Left lung (tissue), 10 donors: ENCODE data around the gene SLC4A1AP. TPM values are rescaled to one million over a fixed set of nuclear protein-coding genes. Genes with fewer than 3 reads are reported as not detected.
A peak's percentile ranks its signal among the peaks of the same experiment; 100 is the strongest.

ENCODE experiments used
- ATAC-seq: fragments of 200-7000 bp; cut with Tn5 transposase; one replicate; pipeline ENCODE4 v1.9.1; 2020; ENCODE audit warnings: moderate library complexity
- DNase-seq, 4 donors: peaks; one replicate each; pipeline ENCODE4 v3.0.0-alpha.2; 2013 to 2020
- H3K27ac ChIP-seq, 2 donors: fragments of 200-600 bp; sonication (generic) in 1 of 2; one replicate each; pipeline versions ENCODE4 v1.5.0 to v1.8.0; 2020 to 2021
- H3K27me3 ChIP-seq, 2 donors: fragments of 200-600 bp; sonication (generic) in 1 of 2; one replicate each; pipeline versions ENCODE4 v1.5.0 to v1.8.0; 2020 to 2021
- H3K36me3 ChIP-seq, 2 donors: fragments of 200-600 bp; sonication (generic) in 1 of 2; one replicate each; pipeline versions ENCODE4 v1.5.0 to v1.8.0; 2020 to 2021
- H3K4me1 ChIP-seq, 2 donors: fragments of 200-600 bp; one replicate each; pipeline ENCODE4 v1.8.0; 2021
- H3K4me3 ChIP-seq, 2 donors: fragments of 200-600 bp; sonication (generic) in 1 of 2; one replicate each; pipeline versions ENCODE4 v1.5.0 to v1.8.0; 2020 to 2021; ENCODE audit warnings: mild to moderate bottlenecking in 1 of 2
- H3K9me3 ChIP-seq, 2 donors: fragments of 200-600 bp; sonication (generic) in 1 of 2; one replicate each; pipeline versions ENCODE4 v1.5.0 to v1.8.0; 2020 to 2021
- intact Hi-C, 2 donors: fragments of 100-400 bp; cut with DNase I; formaldehyde crosslinking; loops; one replicate each; pipeline versions ENCODE4 v1.11.2 to v1.14.2; 2022
- polyA plus RNA-seq, 6 donors: library from polyadenylated mRNA; unstranded; fragments of 120-200 nt; gene quantifications; one replicate each; pipeline ENCODE4 v1.2.1, GENCODE V29; 2013; ENCODE audit not compliant: insufficient read length in 6 of 6
- total RNA-seq, 2 donors: library from RNA; stranded (reverse); fragmentation: NEBNext Ultra II Directional; extraction: Animal tissue kit (Norgen Biotek cat#: 25700); gene quantifications; one replicate each; pipeline ENCODE4 v1.2.1, GENCODE V29; 2021
- TF ChIP-seq, protein P1 (sequence below), 2 donors: fragments of 200-600 bp; sonication (generic) in 1 of 2; IDR thresholded peaks; one replicate each; pipeline versions ENCODE4 v1.5.0 to v1.8.0; 2021; ENCODE audit warnings: antibody characterized with exemption in 2 of 2
- donor health status: DM: no; HTN: yes; CAD: no.
- donor health status: DM: no; HTN: no; CAD: no.

Gene SLC4A1AP
- total and polyA plus RNA-seq, 8 donors, result 18.5 to 40.1 (median 32.7) TPM

DNA sequence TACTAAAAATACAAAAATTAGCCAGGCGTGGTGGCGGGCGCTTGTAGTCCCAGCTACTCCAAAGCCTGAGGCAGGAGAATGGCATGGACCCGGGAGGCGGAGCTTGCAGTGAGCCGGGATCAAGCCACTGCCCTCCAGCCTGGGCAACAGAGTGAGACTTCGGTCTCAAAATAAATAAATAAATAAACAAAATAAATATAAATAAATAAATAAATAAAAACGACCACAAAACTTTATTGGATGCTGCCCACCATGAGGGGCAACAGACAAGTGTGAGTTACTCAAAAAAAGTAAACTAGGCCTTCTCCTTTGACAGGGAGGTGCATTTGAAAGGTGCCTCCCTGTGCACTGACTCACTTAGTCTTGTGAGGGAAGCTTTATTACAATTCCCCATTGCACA lies 50.4 kb downstream of the SLC4A1AP start:
- ATAC-seq, result no peak
- TF ChIP-seq, protein P1, sequence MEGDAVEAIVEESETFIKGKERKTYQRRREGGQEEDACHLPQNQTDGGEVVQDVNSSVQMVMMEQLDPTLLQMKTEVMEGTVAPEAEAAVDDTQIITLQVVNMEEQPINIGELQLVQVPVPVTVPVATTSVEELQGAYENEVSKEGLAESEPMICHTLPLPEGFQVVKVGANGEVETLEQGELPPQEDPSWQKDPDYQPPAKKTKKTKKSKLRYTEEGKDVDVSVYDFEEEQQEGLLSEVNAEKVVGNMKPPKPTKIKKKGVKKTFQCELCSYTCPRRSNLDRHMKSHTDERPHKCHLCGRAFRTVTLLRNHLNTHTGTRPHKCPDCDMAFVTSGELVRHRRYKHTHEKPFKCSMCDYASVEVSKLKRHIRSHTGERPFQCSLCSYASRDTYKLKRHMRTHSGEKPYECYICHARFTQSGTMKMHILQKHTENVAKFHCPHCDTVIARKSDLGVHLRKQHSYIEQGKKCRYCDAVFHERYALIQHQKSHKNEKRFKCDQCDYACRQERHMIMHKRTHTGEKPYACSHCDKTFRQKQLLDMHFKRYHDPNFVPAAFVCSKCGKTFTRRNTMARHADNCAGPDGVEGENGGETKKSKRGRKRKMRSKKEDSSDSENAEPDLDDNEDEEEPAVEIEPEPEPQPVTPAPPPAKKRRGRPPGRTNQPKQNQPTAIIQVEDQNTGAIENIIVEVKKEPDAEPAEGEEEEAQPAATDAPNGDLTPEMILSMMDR (IDR thresholded peaks at IDR 0.05), result no peak
- H3K27me3 ChIP-seq, result peaks cover 0 to 34% of the 10 kb centered on the region in 2 donors
- H3K4me3 ChIP-seq, result no peak overlapping the region
- intact Hi-C loops, result no loop called here
- H3K36me3 ChIP-seq, result no peaks in the 10 kb centered on the region
- H3K4me1 ChIP-seq, result peaks cover 16 to 30% of the 10 kb centered on the region in 2 donors
- H3K27ac ChIP-seq, result no peak overlapping the region
- H3K9me3 ChIP-seq, result no peaks in the 10 kb centered on the region
- no peak for DNase-seq

- intact Hi-C loops, result no loop called here
- peaks cover 0 to 34% of the 10 kb centered on the region in 2 donors for H3K27me3 ChIP-seq
- H3K4me3 ChIP-seq, result peak overlapping the region; percentile 25 to 37
- no peak for DNase-seq
- TF ChIP-seq, protein P1 (IDR thresholded peaks at IDR 0.05), result no peak
- H3K9me3 ChIP-seq, result no peaks in the 10 kb centered on the region
- no peaks in the 10 kb centered on the region for H3K36me3 ChIP-seq
- H3K27ac ChIP-seq, result peak overlapping the region; percentile 34 to 45
- ATAC-seq, result no peak
- peaks cover 16 to 33% of the 10 kb centered on the region in 2 donors for H3K4me1 ChIP-seq
Measured at GRCh38 chr2:27714851-27715291, 51.2 kb downstream of the SLC4A1AP start.

DNA sequence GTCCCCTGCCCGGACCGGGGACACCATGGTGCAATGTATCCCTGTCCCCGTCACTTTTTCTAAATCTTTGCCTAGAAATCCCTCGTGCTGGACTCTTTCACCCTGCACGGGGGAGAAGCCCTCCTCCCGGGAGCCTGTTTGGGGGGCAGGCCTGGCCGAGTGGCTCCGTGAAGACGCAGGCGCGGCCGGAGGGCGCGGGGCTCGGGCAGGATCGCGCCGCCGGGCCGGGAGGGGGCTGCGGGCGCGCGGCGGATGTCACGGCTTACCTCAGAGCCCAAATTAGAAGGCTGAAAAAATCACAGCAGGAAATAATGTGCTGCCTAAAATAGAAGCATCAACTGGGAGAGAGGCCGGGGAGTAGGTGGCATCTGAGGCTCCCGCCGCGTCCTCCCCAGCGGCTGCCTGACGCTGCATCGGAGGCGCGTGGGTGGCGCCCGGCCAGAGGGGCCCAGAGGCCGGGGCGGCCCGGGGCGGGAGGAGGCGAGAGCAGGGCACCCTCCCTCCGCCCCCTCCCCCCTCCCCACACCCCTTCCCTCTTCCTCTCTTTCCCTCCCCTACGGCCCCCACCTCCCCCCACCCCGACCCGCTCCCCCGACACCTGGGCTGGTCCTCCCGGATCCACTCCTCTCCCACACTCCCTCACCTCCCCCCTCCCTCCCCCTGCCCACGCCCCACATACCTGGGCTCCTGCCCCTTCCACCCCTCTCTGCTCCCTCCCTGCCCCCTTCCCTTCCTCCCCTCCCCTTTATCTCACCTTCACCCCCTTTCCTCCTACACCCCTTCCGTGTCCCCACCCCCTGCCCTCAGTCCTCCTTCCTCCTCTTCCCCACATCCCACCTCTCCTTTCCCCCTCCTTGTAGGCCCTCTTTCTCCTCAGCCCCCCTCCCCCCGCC lies 51.9 kb downstream of the SLC4A1AP start:
- Histone ChIP-seq H3K36me3 (no peaks in the 10 kb centered on the region), H3K27ac (peak overlapping the region; percentile 34 to 45), H3K27me3 (peaks cover 0 to 34% of the 10 kb centered on the region in 2 donors), H3K4me3 (peak overlapping the region; percentile 25 to 37), H3K9me3 (no peaks in the 10 kb centered on the region), H3K4me1 (peaks cover 16 to 40% of the 10 kb centered on the region in 2 donors)
- TF ChIP-seq, protein P1 (IDR thresholded peaks at IDR 0.05), result no peak
- ATAC-seq (peak; percentile 60), DNase-seq (peak in 2 of 4 donors; percentile 67 to 76)
- intact Hi-C loops, result no loop called here

DNA sequence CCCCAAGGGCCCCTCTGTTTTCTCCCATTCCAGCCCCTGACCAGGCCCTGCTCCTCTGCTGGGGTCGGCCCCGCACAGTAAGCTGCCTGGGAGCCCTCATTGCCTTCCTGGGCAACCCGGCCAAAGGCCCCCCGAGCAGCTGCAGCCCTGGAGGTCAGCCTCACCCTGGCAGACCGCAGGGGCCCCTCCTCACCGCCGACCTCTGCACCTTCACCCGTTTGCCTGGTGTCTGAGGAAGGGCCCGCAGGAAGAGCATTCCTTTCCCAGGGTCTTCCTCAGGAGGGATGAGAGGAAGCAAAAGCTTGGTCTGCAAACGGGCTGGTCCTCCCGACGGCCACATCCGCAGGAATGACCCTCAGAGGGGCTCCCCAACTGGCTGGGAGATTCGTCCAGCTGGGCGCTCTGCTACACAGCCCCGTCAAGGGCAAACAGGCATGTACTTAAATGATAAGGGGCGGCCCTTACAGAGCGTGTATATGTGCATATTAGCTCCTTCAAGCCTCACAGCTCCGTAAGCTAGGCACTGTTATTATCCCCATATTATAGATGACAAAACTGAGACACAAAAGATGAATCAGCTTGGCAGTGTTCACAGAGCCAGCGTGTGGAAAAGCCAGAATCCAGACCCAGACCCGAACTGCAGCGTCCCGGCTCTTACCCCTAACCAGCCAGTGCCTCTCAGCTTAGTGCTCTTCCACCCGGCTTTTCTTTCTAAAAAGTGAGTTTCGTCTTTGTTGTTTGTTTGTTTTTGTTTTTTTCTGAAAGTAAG lies 52.8 kb downstream of the SLC4A1AP start:
- intact Hi-C loops, result no loop called here
- Histone ChIP-seq H3K9me3 (no peaks in the 10 kb centered on the region), H3K36me3 (no peaks in the 10 kb centered on the region), H3K27ac (peak overlapping the region in 1 of 2 donors; percentile 7), H3K4me1 (peaks cover 12 to 41% of the 10 kb centered on the region in 2 donors), H3K4me3 (no peak overlapping the region), H3K27me3 (peaks cover 0 to 34% of the 10 kb centered on the region in 2 donors)
- TF ChIP-seq, protein P1 (IDR thresholded peaks at IDR 0.05), result no peak
- ATAC-seq, result no peak
- no peak for DNase-seq
